ENCODE results near the gene HOXB4. TPM values are rescaled to one million over a fixed set of nuclear protein-coding genes. Genes with fewer than 3 reads are reported as not detected.

HOXB4 gene
- total RNA-seq, 2 experiments from 2014 or later, result 0.16 to 0.17 TPM

GRCh38 chr17:48558831-48559121, 19.4 kb downstream of the HOXB4 start:
- H3K9me3 Mint-ChIP-seq, result no peaks in the 10 kb centered on the region
- Histone ChIP-seq H3K27ac (ENCODE audit: low read depth in 1 of 2, low read length in 2 of 2) (no peak overlapping the region), H3K36me3 (ENCODE audit: insufficient read depth, low read length) (no peaks in the 10 kb centered on the region), H3K4me3 (ENCODE audit: low read length) (no peak overlapping the region), H3K4me1 (ENCODE audit: insufficient read depth, low read length) (peaks cover 12% of the 10 kb centered on the region), H3K9me3 (ENCODE audit: control insufficient read depth in 1 of 2, insufficient read depth in 1 of 2, low read length in 2 of 2) (no peaks in the 10 kb centered on the region), H3K27me3 (ENCODE audit: control insufficient read depth in 1 of 2, insufficient read depth in 2 of 2, low read length in 2 of 2) (peaks cover 0 to 6% of the 10 kb centered on the region in 2 experiments)
- TF ChIP-seq CTCF (IDR thresholded peaks at IDR 0.05), result no peak
- CTCF ChIA-PET, result no interaction called here
- DNase-seq, result no peak
- POLR2A ChIA-PET, result no interaction called here
- H3K4me1 Mint-ChIP-seq (ENCODE audit: low read depth), result peaks cover 5% of the 10 kb centered on the region
- no peak overlapping the region for H3K4me3 Mint-ChIP-seq
- intact Hi-C loops (cut with DNase I, micrococcal nuclease), result no loop called here
- ATAC-seq (ENCODE audit: poor library complexity), result no peak
- no peaks in the 10 kb centered on the region for H3K36me3 Mint-ChIP-seq (ENCODE audit: low read depth)
- peaks cover 67% of the 10 kb centered on the region for H3K27me3 Mint-ChIP-seq
- no peak overlapping the region for H3K27ac Mint-ChIP-seq

GRCh38 chr17:48558057-48558830, 19.9 kb downstream of the HOXB4 start:
- Mint-ChIP-seq H3K36me3 (ENCODE audit: low read depth) (no peaks in the 10 kb centered on the region), H3K4me1 (ENCODE audit: low read depth) (peaks cover 5% of the 10 kb centered on the region), H3K9me3 (no peaks in the 10 kb centered on the region), H3K27ac (no peak overlapping the region), H3K4me3 (no peak overlapping the region), H3K27me3 (peaks cover 67% of the 10 kb centered on the region)
- H3K36me3 ChIP-seq (ENCODE audit: insufficient read depth, low read length), result no peaks in the 10 kb centered on the region
- ChIA-PET POLR2A (interaction anchor here (0.6 kb wide), 1 partner anchor 1438 kb away, joined by 3 read pairs; no protein-coding TSS in a partner anchor), CTCF (interaction anchor here (1.1 kb wide), 1 partner anchor 10 kb away, joined by 3 read pairs; no protein-coding TSS in a partner anchor)
- H3K27me3 ChIP-seq (ENCODE audit: control insufficient read depth in 1 of 2, insufficient read depth in 2 of 2, low read length in 2 of 2), result peaks cover 0 to 6% of the 10 kb centered on the region in 2 experiments
- TF ChIP-seq CTCF (IDR thresholded peaks at IDR 0.05), result no peak
- intact Hi-C loops (cut with DNase I, micrococcal nuclease), result no loop called here
- H3K4me1 ChIP-seq (ENCODE audit: insufficient read depth, low read length), result peaks cover 12% of the 10 kb centered on the region
- no peaks in the 10 kb centered on the region for H3K9me3 ChIP-seq (ENCODE audit: control insufficient read depth in 1 of 2, insufficient read depth in 1 of 2, low read length in 2 of 2)
- no peak overlapping the region for H3K4me3 ChIP-seq (ENCODE audit: low read length)
- H3K27ac ChIP-seq (ENCODE audit: low read depth in 1 of 2, low read length in 2 of 2), result no peak overlapping the region
- ATAC-seq (ENCODE audit: poor library complexity), result no peak
- no peak for DNase-seq

GRCh38 chr17:48556576-48557401, 21.4 kb downstream of the HOXB4 start:
- POLR2A ChIA-PET, result no interaction called here
- H3K27ac Mint-ChIP-seq, result no peak overlapping the region
- CTCF ChIA-PET, result no interaction called here

More at GRCh38 chr17:48556576-48557401, 21.4 kb downstream of the HOXB4 start:
- Mint-ChIP-seq H3K27me3 (peaks cover 72% of the 10 kb centered on the region), H3K4me3 (peak overlapping the region; percentile 2), H3K4me1 (ENCODE audit: low read depth) (peaks cover 5% of the 10 kb centered on the region), H3K36me3 (ENCODE audit: low read depth) (no peaks in the 10 kb centered on the region), H3K9me3 (no peaks in the 10 kb centered on the region)
- intact Hi-C loops (cut with DNase I, micrococcal nuclease), result no loop called here
- ATAC-seq (ENCODE audit: poor library complexity), result no peak
- H3K27ac ChIP-seq (ENCODE audit: low read depth in 1 of 2, low read length in 2 of 2), result no peak overlapping the region
- H3K9me3 ChIP-seq (ENCODE audit: control insufficient read depth in 1 of 2, insufficient read depth in 1 of 2, low read length in 2 of 2), result no peaks in the 10 kb centered on the region
- peaks cover 2% of the 10 kb centered on the region for H3K36me3 ChIP-seq (ENCODE audit: insufficient read depth, low read length)
- TF ChIP-seq CTCF (IDR thresholded peaks at IDR 0.05), result no peak
- H3K4me3 ChIP-seq (ENCODE audit: low read length), result no peak overlapping the region
- DNase-seq, result no peak
- H3K4me1 ChIP-seq (ENCODE audit: insufficient read depth, low read length), result peaks cover 12% of the 10 kb centered on the region
- H3K27me3 ChIP-seq (ENCODE audit: control insufficient read depth in 1 of 2, insufficient read depth in 2 of 2, low read length in 2 of 2), result peaks cover 0 to 6% of the 10 kb centered on the region in 2 experiments
